ENCODE results near the gene ADAMTSL1.

DNA sequence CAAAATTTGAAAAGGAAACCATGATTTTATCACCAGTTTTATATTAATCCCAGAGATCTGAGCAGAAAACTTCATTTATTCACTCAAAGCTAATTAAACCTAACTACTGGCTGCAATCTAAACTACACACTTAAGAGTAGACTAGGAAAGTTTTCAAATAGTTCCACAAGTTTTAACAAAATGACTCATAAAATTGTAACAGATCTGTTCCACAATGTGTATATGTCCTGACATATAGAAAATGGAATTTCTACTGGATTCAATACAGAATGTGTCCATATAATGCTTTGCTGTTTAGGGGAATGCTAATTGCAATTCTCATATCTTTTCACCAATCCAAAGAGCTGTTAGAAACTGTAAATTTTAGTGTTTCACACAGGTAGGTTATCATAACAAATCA lies 40.3 kb upstream of the ADAMTSL1 start:
- TF ChIP-seq, protein P1, sequence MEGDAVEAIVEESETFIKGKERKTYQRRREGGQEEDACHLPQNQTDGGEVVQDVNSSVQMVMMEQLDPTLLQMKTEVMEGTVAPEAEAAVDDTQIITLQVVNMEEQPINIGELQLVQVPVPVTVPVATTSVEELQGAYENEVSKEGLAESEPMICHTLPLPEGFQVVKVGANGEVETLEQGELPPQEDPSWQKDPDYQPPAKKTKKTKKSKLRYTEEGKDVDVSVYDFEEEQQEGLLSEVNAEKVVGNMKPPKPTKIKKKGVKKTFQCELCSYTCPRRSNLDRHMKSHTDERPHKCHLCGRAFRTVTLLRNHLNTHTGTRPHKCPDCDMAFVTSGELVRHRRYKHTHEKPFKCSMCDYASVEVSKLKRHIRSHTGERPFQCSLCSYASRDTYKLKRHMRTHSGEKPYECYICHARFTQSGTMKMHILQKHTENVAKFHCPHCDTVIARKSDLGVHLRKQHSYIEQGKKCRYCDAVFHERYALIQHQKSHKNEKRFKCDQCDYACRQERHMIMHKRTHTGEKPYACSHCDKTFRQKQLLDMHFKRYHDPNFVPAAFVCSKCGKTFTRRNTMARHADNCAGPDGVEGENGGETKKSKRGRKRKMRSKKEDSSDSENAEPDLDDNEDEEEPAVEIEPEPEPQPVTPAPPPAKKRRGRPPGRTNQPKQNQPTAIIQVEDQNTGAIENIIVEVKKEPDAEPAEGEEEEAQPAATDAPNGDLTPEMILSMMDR (IDR thresholded peaks at IDR 0.05; ENCODE audit: insufficient read depth, low read depth, low read length) = no peak
- TF ChIP-seq EZH2 (IDR thresholded peaks at IDR 0.05; ENCODE audit: insufficient read depth, low read length) = no peak

Data from astrocyte (in vitro differentiated cells and primary cell).